ENCODE results near the gene ARHGEF28. TPM values are rescaled to one million over a fixed set of nuclear protein-coding genes. Genes with fewer than 3 reads are reported as not detected.

ARHGEF28 gene
- total and polyA plus RNA-seq, 2 donors (not counting 1 experiment from before 2014, with no cell fraction given): not detected

- 100% methylated on average over 2 of the region's 7 CpGs for WGBS (ENCODE audit: insufficient coverage)
- POLR2A ChIA-PET: no interaction called here
- H2AFZ ChIP-seq (ENCODE audit: insufficient read depth, low read depth, low read length, poor library complexity, severe bottlenecking): no peak overlapping the region
These were observed 302.6 kb downstream of the ARHGEF28 start for GRCh38 chr5:73928476-73929070.

GRCh38 chr5:73935719-73936118, 309.7 kb downstream of the ARHGEF28 start:
- ChIA-PET POLR2A (no interaction called here), CTCF (no interaction called here)
- Histone ChIP-seq H3K79me2 (ENCODE audit: control insufficient read depth, insufficient read depth, low read length) (no peaks in the 10 kb centered on the region), H2AFZ (ENCODE audit: insufficient read depth, low read depth, low read length, poor library complexity, severe bottlenecking) (no peak overlapping the region), H3K4me2 (replicated peaks; ENCODE audit: low read depth, low read length, poor library complexity, severe bottlenecking) (no peak overlapping the region), H4K20me1 (ENCODE audit: control insufficient read depth, insufficient read depth, low read length, poor library complexity, severe bottlenecking) (no peaks in the 10 kb centered on the region), H3K27ac (ENCODE audit: low read length in 2 of 2) (no peak overlapping the region), H3K27me3 (replicated peaks in 1 of 4; ENCODE audit: control extremely low read depth in 1 of 4, control insufficient read depth in 3 of 4, insufficient read depth in 4 of 4, low read length in 3 of 4) (no peaks in the 10 kb centered on the region), H3K9me3 (ENCODE audit: control extremely low read depth in 1 of 3, control insufficient read depth in 2 of 3, insufficient read depth in 1 of 3, low read length in 2 of 3) (no peaks in the 10 kb centered on the region), H3K36me3 (replicated peaks in 1 of 2; ENCODE audit: control extremely low read depth in 1 of 2, control insufficient read depth in 1 of 2, extremely low read depth in 1 of 2, insufficient read depth in 2 of 2, low read length in 1 of 2) (no peaks in the 10 kb centered on the region), H3K9ac (ENCODE audit: low read length) (no peak overlapping the region), H3K4me1 (ENCODE audit: control insufficient read depth in 2 of 2, insufficient read depth in 2 of 2, low read length in 2 of 2) (no peaks in the 10 kb centered on the region), H3K4me3 (ENCODE audit: control extremely low read depth in 1 of 5, extremely low read depth in 1 of 5, insufficient read depth in 1 of 5, low read depth in 2 of 5, low read length in 4 of 5) (no peak overlapping the region)
- Mint-ChIP-seq H3K27me3 (peaks cover 16% of the 10 kb centered on the region), H3K4me1 (no peaks in the 10 kb centered on the region), H3K9me3 (ENCODE audit: insufficient read depth) (no peaks in the 10 kb centered on the region), H3K4me3 (no peak overlapping the region), H3K27ac (no peak overlapping the region)
- DNase-seq (no peak), ATAC-seq (ENCODE audit: low read depth) (no peak)
- intact Hi-C loops (cut with micrococcal nuclease): no loop called here
- 100% methylated on average over 1 of the region's 4 CpGs for WGBS (ENCODE audit: insufficient coverage)
- no peak for TF ChIP-seq EZH2 (IDR thresholded peaks at IDR 0.05; ENCODE audit: borderline replicate concordance, insufficient read depth, low read depth, low read length, poor library complexity, severe bottlenecking)
- no peak for TF ChIP-seq CTCF (IDR thresholded peaks at IDR 0.05)

More at GRCh38 chr5:73928476-73929070, 302.6 kb downstream of the ARHGEF28 start:
- Histone ChIP-seq H3K36me3 (replicated peaks in 1 of 2; ENCODE audit: control extremely low read depth in 1 of 2, control insufficient read depth in 1 of 2, extremely low read depth in 1 of 2, insufficient read depth in 2 of 2, low read length in 1 of 2) (no peaks in the 10 kb centered on the region), H3K4me2 (replicated peaks; ENCODE audit: low read depth, low read length, poor library complexity, severe bottlenecking) (no peak overlapping the region), H3K4me3 (ENCODE audit: control extremely low read depth in 1 of 5, extremely low read depth in 1 of 5, insufficient read depth in 1 of 5, low read depth in 2 of 5, low read length in 4 of 5) (no peak overlapping the region), H4K20me1 (ENCODE audit: control insufficient read depth, insufficient read depth, low read length, poor library complexity, severe bottlenecking) (no peaks in the 10 kb centered on the region), H3K27ac (ENCODE audit: low read length in 2 of 2) (no peak overlapping the region), H3K79me2 (ENCODE audit: control insufficient read depth, insufficient read depth, low read length) (no peaks in the 10 kb centered on the region), H3K9me3 (ENCODE audit: control extremely low read depth in 1 of 3, control insufficient read depth in 2 of 3, insufficient read depth in 1 of 3, low read length in 2 of 3) (no peaks in the 10 kb centered on the region), H3K27me3 (replicated peaks in 1 of 4; ENCODE audit: control extremely low read depth in 1 of 4, control insufficient read depth in 3 of 4, insufficient read depth in 4 of 4, low read length in 3 of 4) (peaks cover 0 to 6% (median 0%) of the 10 kb centered on the region in 4 experiments), H3K4me1 (ENCODE audit: control insufficient read depth in 2 of 2, insufficient read depth in 2 of 2, low read length in 2 of 2) (no peaks in the 10 kb centered on the region), H3K9ac (ENCODE audit: low read length) (no peak overlapping the region)
- CTCF ChIA-PET: no interaction called here
- Mint-ChIP-seq H3K4me1 (no peaks in the 10 kb centered on the region), H3K4me3 (no peak overlapping the region), H3K9me3 (ENCODE audit: insufficient read depth) (no peaks in the 10 kb centered on the region), H3K27ac (no peak overlapping the region), H3K27me3 (peaks cover 20% of the 10 kb centered on the region)
- TF ChIP-seq CTCF (IDR thresholded peaks at IDR 0.05) (no peak), EZH2 (IDR thresholded peaks at IDR 0.05; ENCODE audit: borderline replicate concordance, insufficient read depth, low read depth, low read length, poor library complexity, severe bottlenecking) (no peak)
- ATAC-seq (ENCODE audit: low read depth): no peak
- no peak for DNase-seq
- intact Hi-C loops (cut with micrococcal nuclease): no loop called here

Data from B cell (primary cell).